ENCODE measurements around the gene PTK6. TPM values are rescaled to one million over a fixed set of nuclear protein-coding genes. Genes with fewer than 3 reads are reported as not detected.
A peak's percentile ranks its signal among the peaks of the same experiment; 100 is the strongest.

Gene PTK6
- total and polyA plus RNA-seq, 2 of the 13 experiments (the other 11 are each of a cell fraction or from before 2014, with no cell fraction given), result 0.08 TPM; not detected in 1

GRCh38 chr20:63574829-63575743, 37.9 kb upstream of the PTK6 start (continued):
- TF ChIP-seq ZBTB38 (CRISPR knock-in tag; IDR thresholded peaks at IDR 0.05) (0 out of 2 replicates have a peak, but pooled peaks have one; percentile 20), ZNF619 (CRISPR knock-in tag; IDR thresholded peaks at IDR 0.05) (no peak), NR2C2 (CRISPR knock-in tag; IDR thresholded peaks at IDR 0.05; ENCODE audit: borderline replicate concordance) (peak; percentile 43), ZFP62 (CRISPR knock-in tag; IDR thresholded peaks at IDR 0.05) (no peak), KDM5A (IDR thresholded peaks at IDR 0.05; ENCODE audit: borderline replicate concordance, low read length) (no peak), ZNF772 (CRISPR knock-in tag; IDR thresholded peaks at IDR 0.05) (peak; percentile 67; the same call in 1 of the 2 replicates), ZNF251 (CRISPR knock-in tag; IDR thresholded peaks at IDR 0.05) (no peak), ZNF33A (CRISPR knock-in tag; IDR thresholded peaks at IDR 0.05; ENCODE audit: borderline replicate concordance) (no peak), IKZF5 (CRISPR knock-in tag; IDR thresholded peaks at IDR 0.05) (no peak), SRSF9 (IDR thresholded peaks at IDR 0.05; ENCODE audit: borderline replicate concordance, insufficient read depth, low read depth, low read length, poor library complexity, severe bottlenecking) (no peak), ZNF569 (CRISPR knock-in tag; IDR thresholded peaks at IDR 0.05; ENCODE audit: borderline replicate concordance) (no peak), MAF1 (CRISPR knock-in tag; IDR thresholded peaks at IDR 0.05; ENCODE audit: borderline replicate concordance) (no peak), NFYB (CRISPR knock-in tag; IDR thresholded peaks at IDR 0.05) (peak; percentile 42; the same call in 1 of the 2 replicates), ZNF781 (CRISPR knock-in tag; IDR thresholded peaks at IDR 0.05; ENCODE audit: borderline replicate concordance, not compliant biosample characterization) (peak; percentile 50), RAD21 (CRISPR knock-in tag; IDR thresholded peaks at IDR 0.05) (no peak), ZNF414 (CRISPR knock-in tag; IDR thresholded peaks at IDR 0.05) (no peak; the same call in 1 of the 2 replicates), ZNF318 (CRISPR knock-in tag; IDR thresholded peaks at IDR 0.05) (no peak; the same call in 1 of the 2 replicates), ATF7 (IDR thresholded peaks at IDR 0.05) (peak; percentile 71), ATF7 (CRISPR knock-in tag; IDR thresholded peaks at IDR 0.05) (peak; percentile 60; the same call in 1 of the 2 replicates)

Measured in HepG2 (cell line).